Activated gamma-delta T cell treated with Interleukin-2 at 50 U/mL for 16 hours (primary cell): ENCODE measurements around the gene MPST.
"Not testable (repeated sequence)": the region's sequence is repeated elsewhere in the genome, so short reads cannot be mapped to it uniquely, and the experiment has no call there.

ENCODE experiments used
- DNase-seq: peaks from one replicate; pipeline ENCODE4 v3.0.0-alpha.2; 2020

Gene MPST

GRCh38 chr22:37062702-37063381 lies 43.3 kb downstream of the MPST start:
- no peak for DNase-seq

- no peak for DNase-seq
These were observed 44.2 kb downstream of the MPST start for GRCh38 chr22:37063431-37064420.

DNA sequence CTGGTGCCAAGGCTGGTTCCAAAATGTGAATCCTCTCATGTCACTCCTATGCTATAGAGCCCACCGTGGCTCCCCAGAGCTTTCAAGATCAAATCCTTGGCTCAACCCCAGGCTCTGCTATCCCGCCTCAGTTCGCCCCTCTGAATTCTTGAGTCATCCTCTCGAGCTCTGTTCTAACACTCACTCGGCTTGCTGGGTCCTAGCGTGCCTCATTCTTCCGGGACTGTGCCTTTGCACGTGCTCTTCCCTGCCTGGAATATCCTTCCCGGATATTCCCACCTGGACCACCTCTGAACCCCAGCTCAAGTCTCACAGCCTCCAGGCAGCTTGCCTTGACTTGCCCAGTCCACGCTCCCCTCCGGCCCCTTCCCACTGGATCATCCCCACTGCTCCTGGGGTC lies 45.0 kb downstream of the MPST start:
- no peak for DNase-seq

DNA sequence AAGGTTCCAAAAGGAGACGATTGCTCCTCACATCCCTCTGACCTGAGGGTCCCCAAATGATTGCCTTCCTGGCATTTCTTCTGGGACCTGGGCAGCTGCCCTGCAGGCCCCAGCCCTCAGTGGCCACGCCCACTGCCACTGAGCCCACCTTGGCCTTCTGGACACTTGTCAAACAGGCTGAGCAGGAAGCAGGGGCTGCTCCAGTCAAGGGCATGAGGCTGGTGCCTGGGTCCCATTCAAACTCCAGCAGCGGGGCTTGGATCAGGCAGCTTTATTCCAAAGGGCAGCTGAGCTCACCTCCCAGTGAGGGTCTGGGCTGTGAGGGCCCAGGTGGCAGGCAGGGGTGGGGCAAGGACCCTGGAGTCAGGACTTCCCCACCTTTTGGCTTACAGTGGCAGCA lies 45.6 kb downstream of the MPST start:
- no peak for DNase-seq

- no peak for DNase-seq
These were observed 46.4 kb downstream of the MPST start for GRCh38 chr22:37065961-37066360.

- no peak for DNase-seq
These were observed 47.9 kb downstream of the MPST start for GRCh38 chr22:37067428-37067827.

GRCh38 chr22:37068859-37069258 lies 49.3 kb downstream of the MPST start:
- no peak for DNase-seq

DNA sequence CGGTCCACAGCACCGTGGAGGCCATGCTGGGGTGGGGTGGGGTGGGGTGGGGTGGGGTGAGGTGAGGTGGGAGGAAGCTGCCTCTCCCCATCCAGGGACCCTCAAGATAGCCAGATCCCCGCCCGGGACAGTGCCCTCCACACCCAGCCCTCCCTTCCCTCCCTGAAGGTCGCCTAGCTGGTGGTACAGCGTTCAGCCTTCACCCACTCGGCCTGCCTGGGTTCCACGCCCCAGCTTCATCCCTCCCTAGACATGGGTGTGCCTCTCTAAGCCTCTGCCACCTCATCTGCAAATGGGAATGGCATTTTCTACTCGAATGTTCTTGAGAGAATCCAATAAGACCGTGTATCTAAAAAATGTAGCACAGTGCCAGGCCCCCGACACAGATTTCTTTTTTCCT lies 49.8 kb downstream of the MPST start:
- no peak for DNase-seq

- no peak for DNase-seq
These were observed 50.2 kb downstream of the MPST start for GRCh38 chr22:37069719-37070118.

- DNase-seq, result no peak
These were observed 50.8 kb downstream of the MPST start for GRCh38 chr22:37070334-37070733.

GRCh38 chr22:37070744-37071143 lies 51.2 kb downstream of the MPST start:
- DNase-seq, result no peak

- DNase-seq, result not testable (repeated sequence)
These were observed 52.5 kb downstream of the MPST start for GRCh38 chr22:37071850-37072592.

GRCh38 chr22:37072673-37073072 lies 53.1 kb downstream of the MPST start:
- no peak for DNase-seq

DNA sequence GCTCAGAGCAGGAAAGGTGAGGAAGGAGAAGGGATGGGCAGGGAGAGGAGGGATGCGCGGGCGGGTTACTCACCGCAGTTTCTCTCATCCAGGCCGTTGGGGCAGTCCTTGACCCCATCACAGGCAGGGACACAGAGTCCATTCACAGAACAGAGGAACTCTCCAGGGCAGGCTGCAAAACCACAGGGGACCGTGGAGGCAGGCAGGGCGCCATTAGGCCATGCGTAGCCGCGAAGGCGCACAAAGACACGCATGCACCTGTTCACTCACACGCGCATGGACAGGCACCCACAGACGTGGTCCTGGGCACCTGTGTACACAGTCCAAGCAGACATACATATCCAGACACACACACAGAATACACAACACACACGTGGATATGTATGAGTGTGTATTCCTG lies 55.0 kb downstream of the MPST start:
- DNase-seq, result no peak

DNA sequence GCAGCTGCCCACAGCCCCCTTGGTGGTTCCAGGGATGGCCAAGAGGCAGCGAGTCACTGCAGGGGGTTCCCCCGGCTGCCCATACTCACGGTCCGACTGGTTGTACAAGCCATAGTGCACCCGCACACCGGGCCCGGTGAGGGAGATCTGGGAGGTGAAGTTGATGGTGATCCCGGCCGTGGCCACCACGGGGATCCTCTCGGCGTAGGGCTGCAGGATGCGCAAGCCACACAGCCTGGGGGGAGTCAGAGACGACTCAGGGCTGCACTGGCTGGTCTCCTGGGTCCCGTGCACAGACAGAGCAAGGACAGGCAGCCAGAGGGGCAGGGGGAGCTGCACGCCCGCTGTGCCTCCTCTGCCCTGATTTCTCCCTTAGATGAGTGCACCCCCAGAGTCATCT lies 55.5 kb downstream of the MPST start:
- DNase-seq, result no peak

- DNase-seq, result no peak
These were observed 56.4 kb downstream of the MPST start for GRCh38 chr22:37075822-37076433.

DNA sequence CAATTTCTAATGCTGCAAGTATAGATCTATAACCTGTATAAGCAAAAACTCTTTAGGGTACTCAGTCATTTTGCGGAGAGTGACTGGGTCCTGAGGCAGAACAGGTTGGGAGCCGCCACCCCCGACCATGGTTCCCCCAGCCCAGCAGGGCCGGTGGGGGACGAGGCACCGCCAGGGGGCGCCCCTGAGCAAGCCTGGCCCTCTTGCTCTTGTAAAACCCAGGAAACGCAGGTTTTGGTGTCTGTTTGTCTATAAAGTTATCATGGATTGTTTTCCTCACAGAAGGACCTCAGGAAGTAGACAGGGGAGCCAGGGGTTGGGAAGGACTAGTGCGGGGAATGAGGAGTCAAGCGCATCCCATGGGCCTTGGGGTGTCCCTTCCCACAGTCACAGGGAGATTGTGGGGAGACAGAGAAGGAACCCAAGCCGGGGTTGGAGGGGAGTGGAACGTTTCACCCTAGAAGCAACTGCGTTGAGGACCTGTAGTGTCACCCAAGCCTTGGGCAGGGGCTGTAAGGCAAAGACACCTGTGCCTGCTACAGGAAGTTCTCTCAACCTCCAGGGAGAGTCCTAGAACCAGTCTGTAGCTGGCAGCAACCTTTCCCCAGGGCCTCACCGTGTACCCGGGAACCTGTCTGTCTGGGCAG lies 58.4 kb downstream of the MPST start:
- DNase-seq, result peak; percentile 84

DNA sequence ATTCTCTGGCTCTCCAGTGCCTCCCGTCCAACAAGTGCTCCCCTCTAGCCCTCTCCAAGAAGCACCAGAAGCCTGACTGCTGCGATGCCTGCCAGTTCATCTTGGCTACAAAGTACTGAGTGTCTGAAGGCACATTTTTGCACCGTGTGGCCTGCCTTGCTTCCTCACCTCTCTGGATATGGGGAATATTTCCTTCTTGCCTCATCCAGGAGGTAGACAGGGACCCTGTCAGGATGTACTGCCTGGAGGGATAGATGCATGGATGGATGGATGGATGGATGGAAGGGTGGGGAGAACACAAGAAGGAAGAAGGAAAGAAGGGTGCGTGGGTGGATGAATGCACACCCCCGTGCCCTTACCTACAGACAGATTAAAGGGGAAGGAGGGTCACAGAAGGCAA lies 59.6 kb downstream of the MPST start:
- DNase-seq, result no peak
